ENCODE measurements around the gene RAI14.

Gene RAI14

DNA sequence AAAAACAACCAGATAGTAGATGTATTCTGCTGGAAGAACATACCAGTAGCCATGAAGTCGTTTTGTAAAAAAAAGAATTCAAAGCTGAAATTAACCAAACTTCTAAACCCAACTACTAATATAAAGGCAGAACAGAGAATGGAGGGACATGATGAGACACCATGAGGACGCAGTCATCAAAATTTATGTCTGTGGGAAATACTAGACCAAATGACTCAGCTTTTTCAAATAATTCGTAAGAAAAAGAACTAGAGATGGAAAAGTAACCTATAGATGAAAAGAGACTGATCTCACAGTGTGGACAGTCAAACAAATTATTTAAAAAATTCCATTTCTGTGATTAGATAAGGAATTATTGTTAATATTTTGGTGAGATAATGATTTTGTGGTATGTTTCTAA, 193.1 kb downstream of the RAI14 start:
- TF ChIP-seq, protein P1, sequence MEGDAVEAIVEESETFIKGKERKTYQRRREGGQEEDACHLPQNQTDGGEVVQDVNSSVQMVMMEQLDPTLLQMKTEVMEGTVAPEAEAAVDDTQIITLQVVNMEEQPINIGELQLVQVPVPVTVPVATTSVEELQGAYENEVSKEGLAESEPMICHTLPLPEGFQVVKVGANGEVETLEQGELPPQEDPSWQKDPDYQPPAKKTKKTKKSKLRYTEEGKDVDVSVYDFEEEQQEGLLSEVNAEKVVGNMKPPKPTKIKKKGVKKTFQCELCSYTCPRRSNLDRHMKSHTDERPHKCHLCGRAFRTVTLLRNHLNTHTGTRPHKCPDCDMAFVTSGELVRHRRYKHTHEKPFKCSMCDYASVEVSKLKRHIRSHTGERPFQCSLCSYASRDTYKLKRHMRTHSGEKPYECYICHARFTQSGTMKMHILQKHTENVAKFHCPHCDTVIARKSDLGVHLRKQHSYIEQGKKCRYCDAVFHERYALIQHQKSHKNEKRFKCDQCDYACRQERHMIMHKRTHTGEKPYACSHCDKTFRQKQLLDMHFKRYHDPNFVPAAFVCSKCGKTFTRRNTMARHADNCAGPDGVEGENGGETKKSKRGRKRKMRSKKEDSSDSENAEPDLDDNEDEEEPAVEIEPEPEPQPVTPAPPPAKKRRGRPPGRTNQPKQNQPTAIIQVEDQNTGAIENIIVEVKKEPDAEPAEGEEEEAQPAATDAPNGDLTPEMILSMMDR (IDR thresholded peaks at IDR 0.05): no peak

DNA sequence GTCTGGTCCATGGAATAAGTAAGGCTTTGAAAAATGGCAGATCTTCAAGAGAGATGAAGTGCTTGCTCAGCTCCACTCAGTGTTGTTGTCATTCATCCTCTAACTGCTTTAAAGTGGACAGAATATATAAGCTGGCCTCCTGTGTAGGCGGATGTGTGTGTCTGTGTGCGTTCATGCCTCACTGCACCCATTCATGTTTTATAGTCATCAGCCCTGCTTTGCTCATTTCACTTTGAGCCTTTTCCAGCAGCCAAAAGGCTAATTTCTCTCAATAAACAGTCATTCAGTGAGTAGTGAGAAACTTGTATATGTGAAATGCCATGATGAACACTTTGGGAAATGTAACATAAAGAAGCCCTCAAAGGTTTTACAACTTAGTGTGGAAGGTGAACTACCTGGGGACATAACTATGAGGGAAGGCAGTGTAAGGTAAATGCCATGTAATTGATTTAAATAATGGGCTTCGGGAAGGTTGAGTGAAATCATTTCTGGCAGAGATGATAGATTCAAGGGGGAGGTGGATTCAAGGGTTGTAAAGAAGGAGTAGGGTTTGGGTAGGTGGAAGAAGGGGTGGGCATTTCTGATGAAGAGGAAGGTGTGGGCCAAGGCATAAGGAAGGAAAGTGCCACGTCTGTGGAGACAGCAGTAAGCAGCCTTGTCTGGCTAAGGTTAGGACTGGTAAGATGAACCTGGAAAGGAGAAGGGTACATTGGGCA, 198.5 kb downstream of the RAI14 start:
- TF ChIP-seq, protein P1 (IDR thresholded peaks at IDR 0.05): no peak

DNA sequence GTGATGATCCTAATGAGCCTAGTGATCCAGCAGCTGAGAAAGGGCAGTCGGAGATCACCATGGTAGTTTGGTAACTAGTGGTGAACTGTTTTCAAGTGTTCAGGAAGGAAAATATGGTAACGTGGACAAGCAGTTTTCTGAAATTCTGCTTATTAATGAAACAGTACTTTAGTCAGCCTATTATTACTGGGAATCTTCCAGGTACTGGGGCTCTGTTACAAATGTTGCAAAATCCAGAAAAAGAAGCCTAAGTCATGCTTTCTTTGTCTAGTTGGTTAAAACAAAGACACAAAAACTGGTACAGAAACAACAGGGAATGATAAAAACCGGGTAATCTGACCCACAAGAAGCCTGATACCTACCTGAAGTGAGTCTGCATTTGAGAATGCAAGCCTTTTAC, 201.0 kb downstream of the RAI14 start:
- TF ChIP-seq, protein P1 (IDR thresholded peaks at IDR 0.05): no peak

DNA sequence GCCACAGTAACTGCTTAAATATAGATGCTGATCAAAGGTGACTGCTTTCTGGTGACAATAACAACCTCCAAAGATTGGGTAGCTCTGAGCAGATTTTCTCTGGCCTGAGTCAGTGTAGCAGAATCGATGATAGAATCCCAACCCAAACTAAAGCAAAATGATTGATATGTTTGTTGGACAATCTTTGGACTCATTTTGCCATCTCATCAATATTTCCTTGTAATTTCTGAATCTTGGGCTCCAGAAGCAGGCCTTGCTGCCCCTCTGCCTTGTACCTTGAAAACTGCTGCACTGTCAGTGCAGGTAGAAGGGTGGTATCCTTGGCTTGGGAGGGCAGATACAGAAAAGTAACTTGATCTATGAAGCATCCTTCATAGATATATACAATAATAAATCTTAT, 201.8 kb downstream of the RAI14 start:
- TF ChIP-seq, protein P1 (IDR thresholded peaks at IDR 0.05): no peak

DNA sequence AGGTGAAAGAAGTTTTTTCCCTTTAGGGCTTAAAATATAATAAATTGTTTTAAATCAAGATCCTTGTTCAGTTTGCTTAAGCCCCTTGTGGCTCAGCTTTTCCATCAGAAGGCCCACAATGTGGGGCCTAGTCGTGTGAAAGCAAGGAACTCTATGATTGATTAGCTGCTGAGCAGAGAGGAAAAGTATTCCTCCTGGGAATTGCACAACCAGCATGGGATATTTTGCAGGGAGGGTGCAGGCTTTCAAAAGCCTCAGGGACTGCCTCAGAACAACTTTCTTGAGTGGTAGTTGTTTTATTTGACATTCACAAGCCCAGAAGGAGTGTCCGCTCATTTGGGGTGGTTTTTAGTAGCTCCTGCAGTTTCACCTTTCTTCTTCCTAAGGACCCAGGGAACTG, 202.7 kb downstream of the RAI14 start:
- TF ChIP-seq, protein P1 (IDR thresholded peaks at IDR 0.05): no peak

DNA sequence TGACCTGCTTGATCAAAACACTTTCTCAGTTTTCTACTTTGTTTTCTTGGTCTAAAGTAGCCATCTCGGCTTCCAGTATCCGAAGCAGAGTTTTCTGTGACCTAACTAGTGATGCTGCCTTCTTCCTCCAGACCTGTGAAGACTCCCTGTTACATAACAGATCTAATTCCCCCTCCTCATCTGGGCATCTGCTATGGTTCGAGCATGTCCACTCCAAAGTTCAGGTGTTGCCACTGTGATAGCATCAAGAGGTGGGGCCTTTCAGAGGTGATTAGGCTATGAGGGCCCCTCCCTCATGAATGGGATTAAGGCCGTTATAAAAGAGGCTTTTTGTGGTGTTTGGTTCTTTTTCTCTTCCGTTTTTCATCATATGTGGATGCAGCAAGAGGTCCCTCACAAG, 203.1 kb downstream of the RAI14 start:
- TF ChIP-seq, protein P1 (IDR thresholded peaks at IDR 0.05): no peak

DNA sequence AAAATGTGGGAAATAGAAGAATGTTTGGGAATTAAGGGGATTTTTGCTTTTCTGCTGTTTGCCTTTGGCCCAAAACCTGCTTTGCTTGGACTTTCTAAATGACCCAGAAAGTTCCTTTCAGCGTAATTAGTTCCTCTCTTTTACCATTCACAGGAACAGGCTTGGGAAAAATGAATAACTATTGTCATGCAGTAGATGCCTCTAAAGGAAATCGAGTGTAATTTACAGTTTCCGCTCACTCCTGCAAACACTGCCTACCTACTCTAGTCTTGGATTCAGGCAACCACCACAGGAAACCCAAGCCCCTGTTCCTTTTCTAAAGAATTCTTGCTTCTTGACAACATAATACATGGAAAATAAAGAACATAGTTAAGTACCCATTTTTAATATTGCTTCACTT, 207.8 kb downstream of the RAI14 start:
- TF ChIP-seq, protein P1 (IDR thresholded peaks at IDR 0.05): no peak

DNA sequence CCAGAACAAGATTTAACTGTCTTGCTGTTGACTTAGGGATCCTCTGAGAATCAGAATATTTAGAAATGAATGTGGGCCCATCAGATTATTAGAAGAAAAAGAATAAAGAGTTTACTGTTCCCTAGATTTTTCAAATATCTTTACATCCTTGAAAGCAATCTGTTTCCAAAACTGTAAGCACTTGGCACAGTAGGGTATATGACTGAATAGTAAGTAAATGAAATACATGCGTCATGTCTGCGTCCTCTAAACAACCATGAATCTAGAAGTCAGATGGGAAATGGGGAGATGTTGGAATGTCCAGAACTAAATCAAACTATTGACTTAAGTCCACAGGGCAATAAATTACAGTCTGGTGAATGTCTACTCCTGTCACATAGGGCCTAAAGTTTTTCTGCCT, 209.0 kb downstream of the RAI14 start:
- TF ChIP-seq, protein P1 (IDR thresholded peaks at IDR 0.05): no peak

Data from LNCAP (cell line).